Measurements from ENCODE around the gene SPATA9. TPM values are rescaled to one million over a fixed set of nuclear protein-coding genes. Genes with fewer than 3 reads are reported as not detected.

SPATA9 gene
- total and polyA plus RNA-seq, 2 of the 13 experiments (the other 11 are each of a cell fraction or from before 2014, with no cell fraction given): not detected

- ChIA-PET POLR2A (no interaction called here), CTCF (ENCODE audit: low intra/inter-chr PET ratio, low total read pairs) (no interaction called here)
- no peak for FAIRE-seq
- no peak overlapping the region for H2AFZ ChIP-seq (ENCODE audit: low read length)
- no peaks in the 10 kb centered on the region for H3K27me3 ChIP-seq (ENCODE audit: control insufficient read depth in 1 of 2, insufficient read depth in 2 of 2, low read length in 2 of 2)
- H4K20me1 ChIP-seq (ENCODE audit: insufficient read depth, low read length): no peaks in the 10 kb centered on the region
- H3K27ac ChIP-seq (ENCODE audit: extremely low read length, insufficient read depth, low read length): no peak overlapping the region
- no peak overlapping the region for H3K4me3 ChIP-seq (replicated peaks in 1 of 3; ENCODE audit: insufficient read depth in 1 of 3, low read depth in 2 of 3, low read length in 3 of 3)
- TF ChIP-seq ZNF207 (IDR thresholded peaks at IDR 0.05; ENCODE audit: borderline replicate concordance) (no peak), MAFF (IDR thresholded peaks at IDR 0.05; ENCODE audit: low read depth, low read length) (no peak), ZNF503 (CRISPR knock-in tag; IDR thresholded peaks at IDR 0.05) (no peak), NFAT5 (CRISPR knock-in tag; IDR thresholded peaks at IDR 0.05) (no peak)
- no TSS peak for BruUV-seq (replicated peaks)
- H3K9ac ChIP-seq (ENCODE audit: insufficient read depth, low read depth, low read length): no peak overlapping the region
- ATAC-seq: no peak
- intact Hi-C loops (cut with micrococcal nuclease; ENCODE audit: unreplicated experiment): no loop called here
- no peaks in the 10 kb centered on the region for H3K79me2 ChIP-seq (ENCODE audit: insufficient read depth, low read length)
- no peaks in the 10 kb centered on the region for H3K36me3 ChIP-seq (replicated peaks in 1 of 2; ENCODE audit: control insufficient read depth in 1 of 2, insufficient read depth in 2 of 2, low read length in 2 of 2)
- 55% methylated on average over 1 of the region's 1 CpG for WGBS (ENCODE audit: low lambda C conversion rate)
- in situ Hi-C loops (cut with HindIII; ENCODE audit: extremely low pct_ligation_motif_present, low pct_unique_long_range_greater_than_20kb): no loop called here
- no peaks in the 10 kb centered on the region for H3K9me3 ChIP-seq (ENCODE audit: low read length)
- DNase-seq (ENCODE audit: low spot score): no peak
- no peak overlapping the region for H3K4me2 ChIP-seq (ENCODE audit: low read depth, low read length)
- peaks cover 44% of the 10 kb centered on the region for H3K4me1 ChIP-seq (ENCODE audit: insufficient read depth, low read length)
Measured at GRCh38 chr5:95671826-95672225, 11.0 kb downstream of the SPATA9 start.
